Fibroblast of lung (primary cell): ENCODE results near the gene KIF26B. TPM values are rescaled to one million over a fixed set of nuclear protein-coding genes. Genes with fewer than 3 reads are reported as not detected.
A peak's percentile ranks its signal among the peaks of the same experiment; 100 is the strongest.

Experiments used
- DNase-seq, 2 donors: peaks; one replicate each; pipeline versions ENCODE4 v3.0.0 to v3.0.0-alpha.2; 2010; ENCODE audit warnings: low read depth in 2 of 2
- H2AFZ ChIP-seq: 2 replicates; pipeline ENCODE4 v1.5.1; 2012; ENCODE audit warnings: low read length, control low read depth, inconsistent platforms
- H3K27ac ChIP-seq: 2 replicates; pipeline ENCODE4 v1.5.1; 2011; ENCODE audit warnings: low read length, control low read depth; ENCODE audit not compliant: insufficient read depth
- H3K27me3 ChIP-seq: 2 replicates; pipeline ENCODE4 v1.5.1; 2011; ENCODE audit warnings: mild to moderate bottlenecking, low read length; ENCODE audit not compliant: control insufficient read depth, insufficient read depth
- H3K36me3 ChIP-seq: 2 replicates; pipeline ENCODE4 v1.5.1; 2011; ENCODE audit warnings: low read length; ENCODE audit not compliant: control insufficient read depth, insufficient read depth
- H3K4me1 ChIP-seq: 2 replicates; pipeline ENCODE4 v1.5.1; 2011; ENCODE audit warnings: low read length; ENCODE audit not compliant: control insufficient read depth, insufficient read depth; ENCODE audit errors: extremely low read depth
- H3K4me2 ChIP-seq: 2 replicates; pipeline ENCODE4 v1.5.1; 2011; ENCODE audit warnings: low read length, control low read depth; ENCODE audit not compliant: insufficient read depth; ENCODE audit errors: extremely low read depth
- H3K4me3 ChIP-seq, 4 experiments: fragments of 200-600 bp in 1 of 4; sonication (generic) in 1 of 4; replicated peaks in 1 of 4; 2 replicates each; pipeline ENCODE4 v1.5.1; 2011 to 2016; ENCODE audit warnings: low read length in 4 of 4, low read depth in 3 of 4, mild to moderate bottlenecking in 3 of 4, control low read depth in 2 of 4, inconsistent platforms in 1 of 4, mixed read lengths in 1 of 4; ENCODE audit not compliant: insufficient read depth in 1 of 4; ENCODE audit errors: control extremely low read depth in 1 of 4
- H3K79me2 ChIP-seq: 2 replicates; pipeline ENCODE4 v1.5.1; 2012; ENCODE audit warnings: mild to moderate bottlenecking, low read length, inconsistent platforms; ENCODE audit not compliant: control insufficient read depth, insufficient read depth
- H3K9ac ChIP-seq: 2 replicates; pipeline ENCODE4 v1.5.1; 2011; ENCODE audit warnings: mild to moderate bottlenecking, low read length, control low read depth; ENCODE audit not compliant: insufficient read depth
- H3K9me3 ChIP-seq: 2 replicates; pipeline ENCODE4 v1.5.1; 2012; ENCODE audit warnings: low read depth, low read length; ENCODE audit not compliant: control insufficient read depth, insufficient read depth
- H4K20me1 ChIP-seq: 2 replicates; pipeline ENCODE4 v1.5.1; 2011; ENCODE audit warnings: low read length; ENCODE audit not compliant: control insufficient read depth, insufficient read depth; ENCODE audit errors: extremely low read depth
- CTCF ChIP-seq, 2 donors: IDR thresholded peaks in 1 of 2; conservative IDR thresholded peaks in 1 of 2; 1 replicate in 1 of 2; 2 replicates in 1 of 2; pipeline ENCODE4 v1.5.1; 2011 to 2012; ENCODE audit warnings: low read length in 2 of 2, control low read depth in 1 of 2, inconsistent platforms in 1 of 2, low read depth in 1 of 2, mild to moderate bottlenecking in 1 of 2
- EZH2 ChIP-seq: IDR thresholded peaks from 2 replicates; pipeline ENCODE4 v1.5.1; 2012; ENCODE audit warnings: low read length, control low read depth, mild to moderate bottlenecking; ENCODE audit errors: missing control alignments
- polyA plus RNA-seq, 2 donors: library from polyadenylated mRNA; depleted of rRNA in 1 of 2; stranded (reverse) in 1 of 2; unstranded in 1 of 2; fragments of >200 nt; gene quantifications; 2 replicates each; pipeline ENCODE4 v1.2.1, GENCODE V29; 2011 to 2012; ENCODE audit warnings: missing spikeins in 1 of 2
- total RNA-seq: library from RNA; depleted of rRNA; stranded (reverse); fragments of >200 nt; gene quantifications from 2 replicates; pipeline ENCODE4 v1.2.1, GENCODE V29; 2014

Gene KIF26B
- total and polyA plus RNA-seq, 2 donors (not counting 1 experiment from before 2014, with no cell fraction given) = 5.3 to 6.1 TPM

DNA sequence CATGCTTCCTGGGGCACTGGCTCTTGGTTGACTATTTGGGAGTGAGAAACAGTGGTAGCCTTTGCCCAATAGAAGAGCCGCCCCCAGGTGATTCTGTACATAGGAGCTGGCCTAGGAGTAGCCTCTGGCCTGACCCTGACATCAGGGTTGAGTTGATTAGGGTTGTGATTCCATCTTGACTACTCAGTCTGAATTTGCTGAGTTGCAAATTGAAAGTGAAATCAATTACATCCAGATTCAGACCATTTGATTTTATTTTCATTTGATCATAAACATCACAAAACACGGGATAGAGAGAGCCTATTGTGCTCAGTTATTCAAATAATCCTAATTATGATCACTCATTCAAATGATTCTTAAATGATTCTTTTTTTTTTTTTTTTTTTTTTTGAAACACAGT, 253.2 kb downstream of the KIF26B start:
- Histone ChIP-seq H3K79me2 (no peaks in the 10 kb centered on the region), H3K27ac (no peak overlapping the region), H3K36me3 (no peaks in the 10 kb centered on the region), H3K9me3 (no peaks in the 10 kb centered on the region), H3K9ac (no peak overlapping the region), H2AFZ (no peak overlapping the region), H3K4me1 (no peaks in the 10 kb centered on the region), H3K4me3 (no peak overlapping the region), H3K4me2 (no peak overlapping the region), H4K20me1 (no peaks in the 10 kb centered on the region), H3K27me3 (no peaks in the 10 kb centered on the region)
- TF ChIP-seq CTCF (conservative IDR thresholded peaks at IDR 0.05 in 1 of 2, IDR thresholded peaks at IDR 0.05 in 1 of 2; ENCODE audit: low read depth in 1 of 2, low read length in 2 of 2) (no peak), EZH2 (no peak)
- no peak for DNase-seq

- no peak for TF ChIP-seq EZH2
- TF ChIP-seq CTCF (conservative IDR thresholded peaks at IDR 0.05 in 1 of 2, IDR thresholded peaks at IDR 0.05 in 1 of 2; ENCODE audit: low read depth in 1 of 2, low read length in 2 of 2) = no peak
Observed at GRCh38 chr1:245409341-245410195, 254.8 kb downstream of the KIF26B start.

GRCh38 chr1:245411245-245412036, 256.7 kb downstream of the KIF26B start:
- Histone ChIP-seq H4K20me1 (no peaks in the 10 kb centered on the region), H3K9ac (no peak overlapping the region), H3K27me3 (no peaks in the 10 kb centered on the region), H3K4me2 (no peak overlapping the region), H3K27ac (no peak overlapping the region), H3K79me2 (no peaks in the 10 kb centered on the region), H3K36me3 (no peaks in the 10 kb centered on the region), H3K4me1 (no peaks in the 10 kb centered on the region), H3K9me3 (no peaks in the 10 kb centered on the region), H3K4me3 (no peak overlapping the region), H2AFZ (no peak overlapping the region)
- peak; percentile 25 to 51 for DNase-seq
- TF ChIP-seq CTCF (conservative IDR thresholded peaks at IDR 0.05 in 1 of 2, IDR thresholded peaks at IDR 0.05 in 1 of 2; ENCODE audit: low read depth in 1 of 2, low read length in 2 of 2) (no peak), EZH2 (no peak)

More at GRCh38 chr1:245409341-245410195, 254.8 kb downstream of the KIF26B start:
- Histone ChIP-seq H3K27me3 (no peaks in the 10 kb centered on the region), H3K79me2 (no peaks in the 10 kb centered on the region), H3K9ac (no peak overlapping the region), H3K9me3 (no peaks in the 10 kb centered on the region), H2AFZ (no peak overlapping the region), H3K27ac (no peak overlapping the region), H3K4me1 (no peaks in the 10 kb centered on the region), H3K4me3 (no peak overlapping the region), H3K4me2 (no peak overlapping the region), H4K20me1 (no peaks in the 10 kb centered on the region), H3K36me3 (no peaks in the 10 kb centered on the region)
- peak in 1 of 2 donors; percentile 25 for DNase-seq
